HG03575 (cell line): ENCODE data around the gene DLG4.

Experiments used
- ATAC-seq: cut with Tn5 transposase; IDR thresholded peaks from one replicate; pipeline ENCODE4 v1.9.1; 2021; ENCODE audit not compliant: unreplicated experiment, insufficient number of reproducible peaks, low FRiP score; ENCODE audit errors: extremely low read depth

DLG4 gene

DNA sequence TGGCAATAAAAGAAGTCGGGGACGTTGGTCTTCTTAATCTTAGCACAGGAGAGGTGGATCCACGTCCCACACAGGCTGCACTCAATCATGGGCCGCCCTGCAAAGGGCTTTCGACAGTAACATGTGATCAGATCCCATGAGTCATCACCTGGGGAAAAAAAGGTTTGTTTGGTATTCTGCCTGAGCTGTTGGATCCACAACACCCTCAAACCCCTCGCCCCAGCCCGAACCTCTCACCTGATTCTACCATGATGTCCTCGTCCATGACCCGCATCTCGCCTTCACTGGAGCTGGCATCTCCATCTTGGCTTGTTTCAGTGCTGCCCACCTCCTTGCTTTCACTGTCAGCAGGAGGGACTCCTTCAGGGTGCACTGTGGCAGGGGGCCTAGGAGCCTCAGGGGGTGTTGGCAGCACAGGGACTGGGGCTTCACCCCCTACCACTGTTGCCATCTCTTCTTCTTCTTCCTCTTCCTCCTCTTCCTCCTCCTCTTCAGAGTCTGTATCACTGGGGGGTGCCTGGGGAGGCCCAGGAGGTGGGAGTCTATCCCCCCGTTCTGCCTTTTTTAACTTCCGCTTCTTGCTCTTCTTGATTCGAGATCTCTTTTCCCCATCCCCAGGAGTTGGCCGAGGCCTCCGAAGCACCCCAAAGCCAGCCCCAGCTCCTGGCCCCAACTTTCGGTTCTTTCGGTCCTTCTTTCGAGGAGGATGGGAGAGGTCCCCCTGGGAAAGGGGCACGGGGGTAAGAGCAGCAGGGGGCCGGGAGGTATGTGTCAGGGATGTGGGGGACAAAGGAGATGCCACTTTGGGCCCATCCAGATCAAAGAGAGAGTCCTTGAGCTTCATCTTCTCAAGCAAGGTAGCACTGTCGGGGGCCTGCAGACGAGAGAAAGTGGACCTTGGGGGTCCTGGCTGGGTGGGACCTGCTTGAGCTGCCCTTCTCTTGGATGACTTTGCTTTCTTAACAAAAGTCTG is 16.3 kb upstream of the DLG4 start:
- ATAC-seq: no peak

DNA sequence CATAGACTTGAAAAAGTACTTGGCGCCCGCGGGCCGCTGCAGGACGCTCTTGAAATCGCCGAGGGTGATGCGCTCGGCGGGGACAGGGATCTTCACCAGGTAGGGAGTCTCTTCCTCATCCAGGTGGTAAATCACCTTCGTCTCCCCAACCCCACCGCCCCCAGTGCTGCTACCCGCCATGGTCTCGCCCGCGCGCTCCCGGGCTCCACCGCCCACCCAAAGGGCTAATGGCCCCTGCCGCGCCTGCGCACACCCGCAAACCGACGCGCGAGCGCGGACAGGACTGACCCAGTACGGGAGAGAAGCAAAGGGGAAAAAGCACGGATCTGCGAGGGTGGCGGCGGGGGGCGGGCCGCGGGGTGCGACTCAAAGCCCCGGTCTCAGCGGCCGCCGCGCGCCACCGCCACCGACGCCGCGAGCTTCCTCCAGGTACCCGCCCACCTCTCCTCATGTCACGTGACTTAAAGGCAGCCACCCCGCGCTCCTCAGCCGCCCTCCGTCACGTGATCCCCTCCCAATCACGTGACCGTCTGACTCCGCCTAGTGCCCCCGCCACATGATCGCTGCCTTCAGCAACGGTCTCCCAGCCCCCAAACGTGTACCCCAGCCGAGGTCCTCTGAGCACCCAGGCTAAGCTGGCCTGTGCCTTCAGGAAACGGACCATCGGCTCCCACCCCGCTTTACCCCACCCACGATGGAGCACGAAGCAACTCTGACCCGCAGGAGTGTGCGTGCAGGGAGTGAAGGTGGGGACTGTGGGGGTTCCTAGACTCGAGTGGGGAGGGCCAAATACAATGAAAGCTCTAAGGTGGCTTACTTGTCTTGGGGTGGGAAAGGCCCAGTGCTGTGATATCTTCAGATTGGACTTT is 14.7 kb upstream of the DLG4 start, which contains the start of gene DVL2:
Gene DVL2, minus strand, starts transcription at position 435 of the 869 bp plus-strand sequence. Its CDS starts 255 bp downstream, at position 180.
- ATAC-seq: no peak

- ATAC-seq: no peak
Observed at GRCh38 chr17:7233701-7234082, 14.1 kb upstream of the DLG4 start.

- no peak for ATAC-seq
Observed at GRCh38 chr17:7232114-7232513, 12.5 kb upstream of the DLG4 start.

DNA sequence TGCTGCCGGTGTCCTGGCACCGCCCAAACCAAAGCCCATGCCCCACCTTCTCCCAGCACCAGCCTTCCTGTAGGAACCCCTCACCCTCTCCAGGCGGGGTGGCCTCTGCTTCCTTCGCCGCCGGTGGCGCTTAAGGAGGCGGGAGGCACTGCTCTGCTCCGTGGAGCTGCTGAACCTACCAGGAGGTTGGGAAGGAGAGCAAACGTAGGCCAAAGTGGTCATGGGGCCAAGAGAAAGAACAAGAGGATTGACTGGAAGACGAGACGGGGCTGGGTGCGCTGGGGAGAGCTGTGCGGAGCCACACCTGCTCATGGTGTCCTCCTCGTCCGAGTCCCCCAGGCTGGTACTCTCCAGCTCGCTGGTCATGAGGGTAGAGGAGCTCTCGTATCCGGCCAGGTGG is 9.9 kb upstream of the DLG4 start:
- no peak for ATAC-seq

DNA sequence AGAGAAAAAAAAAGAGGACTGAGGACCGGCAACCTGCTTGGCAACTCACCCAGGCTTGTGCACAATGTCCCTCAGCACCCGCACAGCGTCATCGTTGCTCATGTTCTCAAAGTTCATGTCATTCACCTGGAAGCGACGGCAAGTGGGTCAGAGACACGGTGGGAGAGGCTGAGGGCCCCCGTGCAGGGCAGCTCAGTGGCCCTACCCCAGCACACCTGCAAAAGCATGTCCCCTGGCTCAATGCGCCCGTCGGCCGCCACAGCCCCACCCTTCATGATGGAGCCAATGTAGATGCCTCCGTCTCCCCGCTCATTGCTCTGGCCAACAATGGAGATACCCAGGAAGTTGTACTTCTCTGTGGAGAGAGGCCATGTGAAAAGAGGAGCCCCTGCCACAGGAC is 9.3 kb upstream of the DLG4 start:
- ATAC-seq: no peak

- no peak for ATAC-seq
Observed at GRCh38 chr17:7226721-7227710, 7.4 kb upstream of the DLG4 start.

GRCh38 chr17:7225711-7226331 is 6.2 kb upstream of the DLG4 start:
- no peak for ATAC-seq

- no peak for ATAC-seq
Observed at GRCh38 chr17:7224661-7225111, 5.0 kb upstream of the DLG4 start.

DNA sequence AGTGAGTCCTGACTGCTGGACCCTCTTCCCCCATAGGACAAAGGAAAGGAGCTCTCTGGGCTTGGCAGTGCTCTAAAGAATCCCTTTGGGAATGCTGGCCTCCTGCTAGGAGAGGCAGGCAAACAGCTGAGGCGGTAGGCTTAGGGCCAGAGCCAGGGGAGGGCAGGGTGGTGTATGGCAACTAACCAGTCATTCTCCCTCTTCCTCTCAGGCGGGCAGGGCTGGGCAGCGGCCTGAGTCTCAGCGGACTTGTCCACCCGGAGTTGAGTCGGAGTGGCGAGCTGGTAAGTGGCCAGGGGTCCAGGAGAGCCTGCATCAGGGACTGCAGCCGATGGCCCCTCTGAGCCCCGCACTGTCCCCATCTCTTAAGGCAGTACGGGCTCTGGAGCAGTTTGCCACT is 4.5 kb upstream of the DLG4 start:
- no peak for ATAC-seq

- no peak for ATAC-seq
Observed at GRCh38 chr17:7223375-7223774, 3.7 kb upstream of the DLG4 start.

DNA sequence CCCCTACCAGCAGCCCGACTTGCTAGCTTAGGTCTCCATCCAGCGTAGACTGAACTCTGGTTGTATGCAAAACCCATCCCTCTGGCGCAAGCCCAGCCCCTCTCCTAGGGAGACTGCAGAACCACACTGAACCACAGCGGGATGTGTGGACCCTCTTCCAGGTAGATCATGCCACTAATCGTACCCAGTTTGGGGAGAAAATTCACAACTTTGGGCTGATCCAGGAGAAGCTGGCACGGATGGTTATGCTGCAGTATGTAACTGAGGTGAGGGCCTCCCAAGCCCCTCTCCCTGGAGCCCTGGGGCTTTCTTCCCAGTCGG is 3.3 kb upstream of the DLG4 start:
- ATAC-seq: no peak

GRCh38 chr17:7222093-7222971 is 2.7 kb upstream of the DLG4 start:
- ATAC-seq: no peak

GRCh38 chr17:7221278-7222092 is 1.8 kb upstream of the DLG4 start:
- ATAC-seq: no peak

- no peak for ATAC-seq
Observed at GRCh38 chr17:7220593-7221277, 1.1 kb upstream of the DLG4 start.

DNA sequence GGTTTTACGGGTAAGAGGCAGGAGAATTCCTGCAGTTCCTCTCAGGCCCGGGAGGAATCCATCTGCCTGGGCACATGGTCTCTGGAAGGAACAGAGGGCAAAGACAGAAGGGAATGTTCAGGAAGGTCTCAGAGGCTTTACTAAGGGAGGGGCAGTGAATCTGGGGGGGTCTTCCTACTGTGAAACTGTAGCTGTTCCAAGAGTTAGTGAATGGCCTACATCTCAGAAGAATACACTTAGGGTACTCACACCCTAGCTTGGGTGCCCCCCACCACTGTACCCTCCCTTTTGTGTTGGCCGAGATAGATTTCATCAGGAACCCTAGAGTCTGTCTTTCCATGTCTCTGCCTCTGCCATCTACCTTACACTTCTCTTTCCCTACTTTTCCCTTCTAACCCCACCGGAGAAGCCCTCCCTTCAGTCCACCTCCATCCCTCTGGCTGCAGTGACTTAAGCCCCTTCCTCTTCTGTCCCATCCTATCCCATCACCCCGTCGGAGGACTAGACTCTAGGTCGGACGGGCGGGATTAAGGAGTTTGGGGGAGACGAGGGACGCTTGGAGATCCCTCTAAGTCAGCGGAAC is 316 bp downstream of the DLG4 start:
- ATAC-seq: no peak
